Caco-2 (cell line): ENCODE measurements around the gene NT5DC1. TPM values are rescaled to one million over a fixed set of nuclear protein-coding genes. Genes with fewer than 3 reads are reported as not detected.

ENCODE experiments used
- BruUV-seq: library from RNA; stranded (reverse); fragments of 400-500 nt; replicated peaks from 2 replicates; lab custom pipeline; 2021; lab: Mats Ljungman, UMichigan
- CTCF ChIA-PET: fragments of 300-600 bp; sonication (Branson Sonifier 250); formaldehyde crosslinking; loops from one replicate; lab custom pipeline; 2022; ENCODE audit warnings: antibody characterized with exemption; lab: Charles Lee
- POLR2A ChIA-PET: fragments of 300-600 bp; sonication (Branson Sonifier 250); formaldehyde crosslinking; loops from one replicate; lab custom pipeline; 2022; ENCODE audit warnings: antibody characterized with exemption; lab: Charles Lee
- DNase-seq, 2 experiments: peaks; one replicate each; pipeline versions ENCODE4 v3.0.0 to v3.0.0-alpha.2; 2020 to 2022
- H3K27me3 ChIP-seq: replicated peaks from 2 replicates; pipeline ENCODE4 v1.6.0; 2011; ENCODE audit warnings: low read length; ENCODE audit not compliant: control insufficient read depth, insufficient read depth
- H3K36me3 ChIP-seq: 2 replicates; pipeline ENCODE4 v1.5.1; 2011; ENCODE audit warnings: low read length; ENCODE audit not compliant: control insufficient read depth, insufficient read depth
- H3K4me1 ChIP-seq: fragments of 250-450 bp; sonication (Bioruptor Pico); 2 replicates; pipeline ENCODE4 v1.5.1; 2020; ENCODE audit warnings: mild to moderate bottlenecking
- H3K4me3 ChIP-seq: 2 replicates; pipeline ENCODE4 v1.5.1; 2011; ENCODE audit warnings: low read depth, mild to moderate bottlenecking, control low read depth, low read length
- H3K9me3 ChIP-seq: fragments of 250-450 bp; sonication (Bioruptor Pico); 2 replicates; pipeline ENCODE4 v1.5.1; 2020; ENCODE audit warnings: mild to moderate bottlenecking, moderate library complexity
- H3K27ac Mint-ChIP-seq: one replicate; pipeline ENCODE4 v1.8.0; 2022; ENCODE audit warnings: mixed read lengths; ENCODE audit not compliant: unreplicated experiment
- H3K27me3 Mint-ChIP-seq: one replicate; pipeline ENCODE4 v1.8.0; 2022; ENCODE audit warnings: mixed read lengths; ENCODE audit not compliant: insufficient read depth, unreplicated experiment
- H3K36me3 Mint-ChIP-seq: one replicate; pipeline ENCODE4 v1.8.0; 2022; ENCODE audit warnings: mild to moderate bottlenecking, mixed read lengths; ENCODE audit not compliant: insufficient read depth, unreplicated experiment
- H3K4me1 Mint-ChIP-seq: one replicate; pipeline ENCODE4 v1.8.0; 2022; ENCODE audit warnings: low read depth, mixed read lengths; ENCODE audit not compliant: unreplicated experiment
- H3K4me3 Mint-ChIP-seq: one replicate; pipeline ENCODE4 v1.8.0; 2022; ENCODE audit warnings: mild to moderate bottlenecking, moderate library complexity, mixed read lengths; ENCODE audit not compliant: unreplicated experiment
- H3K9me3 Mint-ChIP-seq: one replicate; pipeline ENCODE4 v1.8.0; 2022; ENCODE audit warnings: mixed read lengths; ENCODE audit not compliant: unreplicated experiment
- intact Hi-C: fragments of 100-400 bp; cut with micrococcal nuclease; formaldehyde crosslinking; loops from one replicate; pipeline ENCODE4 v1.10.0; 2022; ENCODE audit not compliant: unreplicated experiment
- total RNA-seq: library from RNA; stranded (reverse); gene quantifications from 2 replicates; pipeline ENCODE4 v1.2.3, GENCODE V29; 2022
- TF ChIP-seq, protein P1 (sequence below), 2 experiments: fragments of 200-600 bp in 1 of 2; IDR thresholded peaks; 1 replicate in 1 of 2; 2 replicates in 1 of 2; pipeline versions ENCODE4 v1.5.1 to v1.8.0; 2011 to 2022; ENCODE audit warnings: antibody characterized with exemption in 1 of 2, control low read depth in 1 of 2, inconsistent platforms in 1 of 2, low read depth in 1 of 2, low read length in 1 of 2, mild to moderate bottlenecking in 1 of 2, moderate library complexity in 1 of 2; ENCODE audit not compliant: insufficient read depth in 1 of 2, severe bottlenecking in 1 of 2, unreplicated experiment in 1 of 2

NT5DC1 gene
- total RNA-seq, 1 experiment from 2014 or later = 54.3 TPM

DNA sequence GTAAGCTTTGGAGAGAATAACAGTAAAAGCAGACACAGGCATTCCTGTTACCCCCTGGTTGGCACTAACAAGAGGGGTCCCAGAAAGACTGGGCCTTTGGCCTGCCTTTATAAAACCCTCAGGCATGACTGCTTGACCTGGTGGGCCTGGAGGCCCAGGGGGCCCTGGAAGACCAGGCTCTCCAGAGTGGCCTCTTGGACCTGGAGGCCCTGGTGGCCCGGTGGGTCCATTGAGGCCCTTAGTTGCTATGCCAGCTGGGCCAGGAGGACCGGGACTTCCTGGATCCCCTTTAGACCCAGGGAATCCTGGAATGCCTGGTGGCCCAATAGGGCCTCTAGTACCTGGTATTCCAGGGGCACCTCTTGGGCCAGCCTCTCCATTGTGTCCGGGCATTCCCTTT, 19.8 kb downstream of the NT5DC1 start:
- peaks cover 5% of the 10 kb centered on the region for H3K36me3 Mint-ChIP-seq
- H3K27ac Mint-ChIP-seq = no peak overlapping the region
- no peak overlapping the region for H3K4me3 ChIP-seq
- peaks cover 6% of the 10 kb centered on the region for H3K4me1 Mint-ChIP-seq
- H3K27me3 Mint-ChIP-seq = no peaks in the 10 kb centered on the region
- no peaks in the 10 kb centered on the region for H3K36me3 ChIP-seq
- CTCF ChIA-PET = no interaction called here
- TF ChIP-seq, protein P1, sequence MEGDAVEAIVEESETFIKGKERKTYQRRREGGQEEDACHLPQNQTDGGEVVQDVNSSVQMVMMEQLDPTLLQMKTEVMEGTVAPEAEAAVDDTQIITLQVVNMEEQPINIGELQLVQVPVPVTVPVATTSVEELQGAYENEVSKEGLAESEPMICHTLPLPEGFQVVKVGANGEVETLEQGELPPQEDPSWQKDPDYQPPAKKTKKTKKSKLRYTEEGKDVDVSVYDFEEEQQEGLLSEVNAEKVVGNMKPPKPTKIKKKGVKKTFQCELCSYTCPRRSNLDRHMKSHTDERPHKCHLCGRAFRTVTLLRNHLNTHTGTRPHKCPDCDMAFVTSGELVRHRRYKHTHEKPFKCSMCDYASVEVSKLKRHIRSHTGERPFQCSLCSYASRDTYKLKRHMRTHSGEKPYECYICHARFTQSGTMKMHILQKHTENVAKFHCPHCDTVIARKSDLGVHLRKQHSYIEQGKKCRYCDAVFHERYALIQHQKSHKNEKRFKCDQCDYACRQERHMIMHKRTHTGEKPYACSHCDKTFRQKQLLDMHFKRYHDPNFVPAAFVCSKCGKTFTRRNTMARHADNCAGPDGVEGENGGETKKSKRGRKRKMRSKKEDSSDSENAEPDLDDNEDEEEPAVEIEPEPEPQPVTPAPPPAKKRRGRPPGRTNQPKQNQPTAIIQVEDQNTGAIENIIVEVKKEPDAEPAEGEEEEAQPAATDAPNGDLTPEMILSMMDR (IDR thresholded peaks at IDR 0.05; ENCODE audit: insufficient read depth in 1 of 2, low read depth in 1 of 2, low read length in 1 of 2, severe bottlenecking in 1 of 2, unreplicated experiment in 1 of 2) = no peak
- no peak for DNase-seq
- POLR2A ChIA-PET = no interaction called here
- intact Hi-C loops = no loop called here
- no peaks in the 10 kb centered on the region for H3K9me3 Mint-ChIP-seq
- no peak overlapping the region for H3K4me3 Mint-ChIP-seq
- BruUV-seq = no TSS peak
- no peaks in the 10 kb centered on the region for H3K9me3 ChIP-seq
- no peaks in the 10 kb centered on the region for H3K4me1 ChIP-seq
- no peaks in the 10 kb centered on the region for H3K27me3 ChIP-seq

DNA sequence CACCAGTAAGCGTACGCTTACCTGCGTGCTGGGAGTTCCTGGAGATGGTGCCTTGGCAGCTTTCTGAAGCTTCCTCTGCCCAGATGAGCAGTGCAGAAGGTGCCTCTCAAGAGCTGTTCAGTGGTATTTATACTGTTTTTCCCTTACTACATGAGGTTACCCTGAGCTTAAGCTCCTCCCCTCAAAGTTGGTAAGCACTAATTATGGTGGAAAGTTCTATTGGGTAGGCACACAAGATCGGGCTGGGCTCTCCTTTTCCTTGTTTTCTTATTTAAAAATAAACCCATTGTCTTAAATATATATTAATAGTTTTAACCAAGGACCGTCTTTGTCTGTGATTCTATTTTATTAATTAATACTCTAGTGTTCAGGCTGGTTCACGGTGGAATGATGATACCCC, 25.4 kb downstream of the NT5DC1 start, which contains the start of gene COL10A1:
Gene COL10A1, minus strand, starts transcription at position 101 of the 400 bp plus-strand sequence. CDS start 640 bp downstream, outside the sequence.
- no peaks in the 10 kb centered on the region for H3K27me3 Mint-ChIP-seq
- H3K4me3 Mint-ChIP-seq = no peak within 1 kb of the TSS
- H3K27ac Mint-ChIP-seq = no peak within 1 kb of the TSS
- no peaks in the 10 kb centered on the region for H3K9me3 Mint-ChIP-seq
- ChIA-PET CTCF (no interaction called here), POLR2A (no interaction called here)
- intact Hi-C loops = no loop called here
- H3K9me3 ChIP-seq = no peaks in the 10 kb centered on the region
- H3K36me3 ChIP-seq = no peaks in the 10 kb centered on the region
- peaks cover 6% of the 10 kb centered on the region for H3K4me1 Mint-ChIP-seq
- no peaks in the 10 kb centered on the region for H3K27me3 ChIP-seq
- no peaks in the 10 kb centered on the region for H3K36me3 Mint-ChIP-seq
- TF ChIP-seq, protein P1 (IDR thresholded peaks at IDR 0.05; ENCODE audit: insufficient read depth in 1 of 2, low read depth in 1 of 2, low read length in 1 of 2, severe bottlenecking in 1 of 2, unreplicated experiment in 1 of 2) = no peak
- no TSS peak for BruUV-seq
- no peak for DNase-seq
- no peaks in the 10 kb centered on the region for H3K4me1 ChIP-seq
- H3K4me3 ChIP-seq = no peak within 1 kb of the TSS

DNA sequence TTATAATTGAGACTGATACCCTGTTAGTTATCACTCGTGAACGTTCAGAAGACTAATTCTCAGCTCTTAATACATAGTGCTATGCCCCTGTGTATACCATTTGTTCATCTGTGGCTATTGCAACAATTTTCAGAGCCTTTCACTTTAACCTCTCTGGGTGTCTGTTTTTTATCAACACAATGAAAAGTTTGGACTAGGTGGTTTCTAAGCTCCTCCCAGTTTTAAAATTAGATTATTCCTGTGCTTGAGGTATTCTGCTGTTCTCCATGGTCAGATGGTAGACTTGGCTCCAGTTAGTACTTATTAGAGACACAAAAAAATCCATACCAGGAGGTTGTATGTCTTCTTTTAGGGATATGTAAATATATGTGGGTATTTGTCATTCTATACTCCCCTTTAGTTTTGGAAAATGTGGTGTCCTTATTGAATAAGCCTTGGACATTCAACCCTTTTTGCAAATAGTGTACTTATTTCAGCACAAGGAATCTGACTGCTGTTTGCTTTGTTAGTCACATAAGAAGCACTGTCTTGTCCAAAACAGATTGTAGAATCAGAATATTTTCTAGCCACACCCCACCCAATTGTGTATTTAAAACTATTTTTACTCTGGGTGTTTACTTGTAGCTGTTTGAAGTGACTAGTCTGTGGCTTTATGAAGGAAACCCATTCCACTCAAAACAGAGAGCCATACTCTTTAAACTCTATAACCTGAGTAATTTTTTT, 27.3 kb downstream of the NT5DC1 start:
- no peaks in the 10 kb centered on the region for H3K36me3 ChIP-seq
- TF ChIP-seq, protein P1 (IDR thresholded peaks at IDR 0.05; ENCODE audit: insufficient read depth in 1 of 2, low read depth in 1 of 2, low read length in 1 of 2, severe bottlenecking in 1 of 2, unreplicated experiment in 1 of 2) = no peak
- H3K4me1 ChIP-seq = no peaks in the 10 kb centered on the region
- intact Hi-C loops = no loop called here
- BruUV-seq = no TSS peak
- Mint-ChIP-seq H3K4me1 (no peaks in the 10 kb centered on the region), H3K27ac (no peak overlapping the region), H3K4me3 (no peak overlapping the region), H3K27me3 (no peaks in the 10 kb centered on the region), H3K36me3 (no peaks in the 10 kb centered on the region), H3K9me3 (no peaks in the 10 kb centered on the region)
- no peak for DNase-seq
- ChIA-PET CTCF (no interaction called here), POLR2A (no interaction called here)
- no peak overlapping the region for H3K4me3 ChIP-seq
- no peaks in the 10 kb centered on the region for H3K9me3 ChIP-seq
- no peaks in the 10 kb centered on the region for H3K27me3 ChIP-seq
